GM12801 (cell line): Measurements from ENCODE around the gene RCC2.

Experiments used
- TF ChIP-seq, protein P1 (sequence below): IDR thresholded peaks from one replicate; pipeline ENCODE4 v1.5.1; 2011; ENCODE audit warnings: control low read depth; ENCODE audit not compliant: insufficient read length; ENCODE audit errors: extremely low read depth

Gene RCC2

DNA sequence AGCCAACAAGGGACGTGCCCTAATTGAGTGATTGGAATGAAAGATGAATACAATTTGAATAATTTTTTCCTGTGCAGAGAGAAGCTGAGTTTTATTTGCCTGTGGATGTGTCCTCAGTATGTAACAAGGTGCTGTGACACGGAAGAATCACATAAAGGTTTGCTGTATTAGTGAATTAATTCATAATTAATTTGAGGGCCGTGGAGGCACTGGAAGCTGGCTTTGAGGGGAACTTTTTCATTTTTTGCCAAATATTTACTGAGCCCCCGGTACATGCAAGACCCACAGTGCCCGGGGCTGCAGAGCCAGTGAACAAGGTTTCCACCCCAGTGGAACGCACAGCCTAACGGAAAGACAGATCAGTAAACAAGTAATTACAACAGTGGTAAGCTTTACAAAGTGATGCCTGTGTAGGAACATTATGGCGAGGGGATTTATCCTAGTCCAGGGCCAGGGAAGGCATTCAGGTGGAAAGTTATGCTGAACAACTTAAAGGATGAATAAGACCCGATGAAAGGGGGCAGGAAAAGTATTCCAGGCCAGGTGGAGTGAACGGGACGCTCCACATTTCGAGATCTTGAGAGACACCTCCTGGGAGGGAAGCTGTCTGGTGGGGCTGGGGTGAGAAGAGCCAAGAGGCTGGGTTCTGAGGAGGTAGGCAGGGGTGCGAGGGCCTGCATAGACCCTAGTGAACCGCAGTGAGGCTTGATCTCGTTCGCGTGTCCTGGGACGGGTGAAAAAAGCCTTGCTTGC is 773 bp upstream of the RCC2 start:
- TF ChIP-seq, protein P1, sequence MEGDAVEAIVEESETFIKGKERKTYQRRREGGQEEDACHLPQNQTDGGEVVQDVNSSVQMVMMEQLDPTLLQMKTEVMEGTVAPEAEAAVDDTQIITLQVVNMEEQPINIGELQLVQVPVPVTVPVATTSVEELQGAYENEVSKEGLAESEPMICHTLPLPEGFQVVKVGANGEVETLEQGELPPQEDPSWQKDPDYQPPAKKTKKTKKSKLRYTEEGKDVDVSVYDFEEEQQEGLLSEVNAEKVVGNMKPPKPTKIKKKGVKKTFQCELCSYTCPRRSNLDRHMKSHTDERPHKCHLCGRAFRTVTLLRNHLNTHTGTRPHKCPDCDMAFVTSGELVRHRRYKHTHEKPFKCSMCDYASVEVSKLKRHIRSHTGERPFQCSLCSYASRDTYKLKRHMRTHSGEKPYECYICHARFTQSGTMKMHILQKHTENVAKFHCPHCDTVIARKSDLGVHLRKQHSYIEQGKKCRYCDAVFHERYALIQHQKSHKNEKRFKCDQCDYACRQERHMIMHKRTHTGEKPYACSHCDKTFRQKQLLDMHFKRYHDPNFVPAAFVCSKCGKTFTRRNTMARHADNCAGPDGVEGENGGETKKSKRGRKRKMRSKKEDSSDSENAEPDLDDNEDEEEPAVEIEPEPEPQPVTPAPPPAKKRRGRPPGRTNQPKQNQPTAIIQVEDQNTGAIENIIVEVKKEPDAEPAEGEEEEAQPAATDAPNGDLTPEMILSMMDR, result no peak

DNA sequence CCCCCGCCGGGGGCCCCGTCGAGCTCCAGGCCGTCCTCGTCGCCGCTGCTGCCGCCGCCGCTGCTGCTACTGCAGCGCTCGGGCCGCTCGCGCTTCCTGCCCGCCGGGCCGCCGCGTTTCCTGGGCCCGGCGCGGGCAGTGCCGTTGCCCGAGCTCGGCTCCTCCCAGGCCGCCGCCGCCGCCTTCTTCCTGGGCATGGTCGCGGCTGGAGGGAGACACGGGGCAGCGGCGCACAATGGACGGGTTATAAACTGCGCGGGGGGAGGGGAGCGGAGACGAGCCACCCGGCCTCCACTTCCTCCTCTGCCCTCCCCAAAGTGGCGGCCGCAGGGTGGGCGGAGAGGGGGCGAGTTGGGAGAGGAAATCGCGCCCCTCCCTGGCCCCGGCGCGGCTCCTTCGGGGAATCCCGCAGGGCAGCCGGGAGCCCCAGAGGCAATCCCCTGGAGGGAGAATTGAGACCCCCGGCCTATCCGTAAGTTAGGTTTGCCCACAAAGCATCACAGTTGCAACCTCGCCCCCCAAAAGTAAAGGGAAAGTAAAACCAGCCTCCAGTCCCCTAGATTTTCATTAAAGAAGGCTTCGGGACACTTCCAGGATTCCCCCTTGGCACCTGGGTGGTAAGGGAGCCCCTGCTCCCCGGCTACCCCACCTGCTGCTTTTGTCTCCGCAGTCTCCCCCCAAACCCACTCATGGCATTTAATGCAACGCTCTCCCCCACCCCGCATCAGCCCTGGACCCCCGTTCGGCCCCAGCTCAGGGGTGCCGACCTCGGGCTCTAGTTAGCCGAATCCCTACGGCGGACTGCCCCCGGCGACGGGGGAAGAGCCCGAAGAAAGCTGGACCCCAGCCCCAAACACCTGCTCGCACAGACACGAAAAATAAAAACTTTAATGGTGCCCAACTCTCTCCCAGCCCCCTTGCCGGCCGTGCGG is 893 bp downstream of the RCC2 start:
- TF ChIP-seq, protein P1, result no peak

DNA sequence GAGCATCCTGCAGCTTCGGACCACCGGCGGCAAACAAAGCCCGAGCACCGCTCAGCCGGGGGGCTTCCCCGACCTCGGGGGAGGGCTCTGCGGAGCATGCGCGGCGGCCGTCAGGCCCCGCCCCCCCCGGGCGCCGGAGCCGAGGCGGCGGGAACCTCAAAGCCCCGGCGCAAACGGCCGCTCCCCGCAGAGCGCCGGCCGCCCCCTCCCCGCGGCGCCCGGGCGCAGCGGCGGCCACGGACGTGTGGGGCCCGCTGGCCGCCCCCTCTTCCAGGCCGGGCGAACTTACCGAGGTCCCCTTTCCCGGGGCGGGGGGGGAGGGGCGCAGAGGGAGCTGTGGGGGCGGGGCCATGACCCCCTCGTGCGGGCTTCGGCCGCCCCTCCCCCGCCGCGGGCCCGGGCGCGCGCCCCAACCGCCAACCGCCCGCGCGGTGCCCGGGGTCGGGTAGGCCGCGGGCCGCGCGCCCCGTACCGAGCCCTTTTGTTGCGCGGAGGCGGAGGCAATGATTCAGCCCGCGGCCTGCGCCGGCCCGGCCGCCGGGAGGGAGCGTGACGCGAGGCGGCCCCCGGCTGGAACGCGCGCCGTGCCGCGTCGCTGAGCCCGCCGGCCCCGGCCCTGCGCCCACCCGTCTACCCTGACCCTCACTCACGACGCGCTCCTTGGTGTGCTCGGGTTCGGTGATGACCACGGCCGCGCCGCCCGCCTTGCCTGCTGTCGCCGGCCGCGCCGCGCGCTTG is 1.7 kb downstream of the RCC2 start:
- TF ChIP-seq, protein P1, result no peak

DNA sequence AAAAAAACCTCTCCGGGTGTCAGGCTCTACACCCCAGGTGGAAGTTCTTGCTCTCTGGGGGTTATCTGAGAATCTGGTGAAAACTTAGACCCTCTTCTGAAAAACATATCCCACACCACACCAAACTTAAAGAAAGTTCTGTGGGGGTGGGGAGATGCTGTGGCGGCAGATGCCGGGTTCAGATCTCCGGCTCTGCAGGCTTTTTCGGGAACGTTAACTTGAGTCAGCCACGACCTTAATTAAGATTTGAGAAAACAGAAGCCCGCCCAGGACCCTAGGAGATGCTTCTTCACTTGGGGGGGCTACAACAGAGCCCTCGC is 2.3 kb downstream of the RCC2 start:
- TF ChIP-seq, protein P1, result no peak

DNA sequence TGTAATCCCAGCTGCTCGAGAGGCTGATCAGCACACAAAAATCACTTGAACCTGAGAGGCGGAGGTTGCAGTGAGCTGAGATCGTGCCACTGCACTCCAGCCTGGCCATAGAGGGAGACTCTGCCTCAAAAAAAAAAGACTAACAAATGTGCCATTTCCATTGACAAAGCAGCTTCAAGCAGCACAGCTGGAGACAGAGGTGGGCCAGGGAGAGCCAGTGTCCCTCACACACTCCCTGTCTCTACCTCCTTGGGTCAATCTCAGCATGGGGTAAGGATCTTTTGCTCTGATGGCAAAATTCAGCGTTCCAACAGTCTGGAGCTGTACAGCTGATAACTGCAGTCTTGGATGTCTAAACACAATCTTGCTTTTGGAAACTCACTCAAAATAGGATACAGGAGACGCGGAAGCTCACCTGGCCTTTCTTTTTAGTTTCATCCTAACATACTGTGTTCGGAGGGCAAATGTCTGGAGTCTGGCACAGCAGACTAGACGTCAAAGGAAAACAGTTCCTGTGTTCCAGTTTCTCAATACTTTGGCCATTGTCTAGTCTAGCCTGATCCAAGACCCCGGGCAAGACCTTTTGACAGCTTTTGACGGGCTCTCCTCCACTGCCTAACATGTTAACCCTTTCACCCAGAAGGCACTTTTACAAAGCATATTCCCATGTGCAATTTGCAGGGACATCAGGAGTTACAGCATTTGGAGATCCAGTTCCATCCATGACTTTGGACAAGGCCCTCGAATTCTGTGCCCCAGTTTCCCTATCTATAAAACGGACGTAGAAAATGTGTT is 2.9 kb downstream of the RCC2 start:
- TF ChIP-seq, protein P1, result no peak

DNA sequence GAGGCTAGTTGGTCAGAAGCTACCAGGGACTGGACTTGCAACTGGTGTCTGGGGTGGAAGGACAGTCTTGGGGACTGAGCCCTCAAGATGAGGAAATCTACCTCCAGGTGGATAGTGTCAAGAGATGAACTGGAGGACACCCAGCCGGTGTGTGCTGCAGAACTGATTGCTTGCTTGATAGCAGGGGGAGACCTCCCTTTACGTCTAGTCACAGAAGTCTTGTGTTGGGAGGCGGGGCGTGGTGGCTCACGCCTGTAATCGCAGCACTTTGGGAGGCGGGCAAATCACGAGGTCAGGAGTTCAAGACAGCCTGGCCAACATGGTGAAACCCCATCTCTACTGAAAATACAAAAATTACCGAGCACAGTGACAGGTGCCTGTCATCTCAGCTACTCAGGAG is 4.9 kb downstream of the RCC2 start:
- TF ChIP-seq, protein P1, result no peak
